ENCODE data around the gene EHHADH.

Gene EHHADH

DNA sequence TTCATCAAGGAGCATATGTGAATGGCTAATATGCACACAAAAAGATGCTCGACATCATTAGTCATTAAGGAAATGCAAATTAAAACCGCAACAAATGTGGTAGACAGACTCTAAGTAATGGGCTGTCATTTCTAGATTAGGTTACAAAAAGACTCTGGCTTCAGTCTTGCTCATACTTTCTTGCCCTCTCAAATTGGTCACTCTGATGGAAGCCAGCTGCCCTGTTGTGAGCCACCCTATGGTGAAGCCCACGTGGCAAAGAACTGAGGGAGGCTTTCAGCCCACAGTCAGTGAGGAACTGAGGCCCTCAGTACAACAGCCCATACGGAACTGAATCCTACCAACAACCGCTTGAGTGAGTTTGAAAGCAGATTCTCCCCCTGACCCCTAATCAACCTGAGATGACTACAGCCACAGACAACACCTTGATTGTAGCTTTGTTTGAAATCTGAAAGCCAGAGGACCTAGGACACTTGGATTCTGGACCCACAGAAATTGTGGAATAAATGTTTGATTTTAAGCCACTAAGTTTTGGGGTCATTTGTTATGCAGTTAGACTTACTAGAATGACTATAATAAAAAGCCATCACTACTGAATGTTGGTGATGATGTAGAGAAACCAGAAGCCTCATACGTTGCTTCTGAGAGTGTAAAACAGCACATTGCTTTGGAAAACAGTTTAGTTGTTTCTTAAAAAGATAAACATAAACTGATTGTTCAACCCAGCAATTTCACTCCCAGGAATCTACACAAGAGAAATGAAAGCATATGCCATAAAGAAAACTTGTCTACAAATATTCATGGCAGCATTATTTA, 45.7 kb downstream of the EHHADH start:
- no peaks in the 10 kb centered on the region for H3K79me1 ChIP-seq (replicated peaks; ENCODE audit: low read length, poor library complexity, severe bottlenecking)
- H4K91ac ChIP-seq (ENCODE audit: low read length) = no peak overlapping the region
- no peak overlapping the region for H2BK5ac ChIP-seq (ENCODE audit: low read depth, low read length, poor library complexity, severe bottlenecking)
- no peak overlapping the region for H3K18ac ChIP-seq (ENCODE audit: low read depth in 1 of 2, low read length in 2 of 2)
- no peaks in the 10 kb centered on the region for H3K36me3 ChIP-seq (ENCODE audit: control insufficient read depth in 1 of 2, insufficient read depth in 2 of 2, low read depth in 1 of 2, low read length in 2 of 2)
- no peak overlapping the region for H2AFZ ChIP-seq (ENCODE audit: low read depth, low read length)
- no peak overlapping the region for H3K23ac ChIP-seq (ENCODE audit: low read length in 2 of 2)
- no peak overlapping the region for H3K4me2 ChIP-seq (ENCODE audit: low read length, poor library complexity, severe bottlenecking)
- no peak overlapping the region for H3K9ac ChIP-seq (ENCODE audit: low read length)
- H3K27me3 ChIP-seq (ENCODE audit: control insufficient read depth in 1 of 2, insufficient read depth in 1 of 2, low read length in 2 of 2) = no peaks in the 10 kb centered on the region
- 80% methylated on average over 5 of the region's 6 CpGs for WGBS
- no peaks in the 10 kb centered on the region for H3K4me1 ChIP-seq (ENCODE audit: control insufficient read depth, insufficient read depth, low read depth, low read length)
- no peak overlapping the region for H3K4ac ChIP-seq (ENCODE audit: low read depth in 1 of 2, low read length in 2 of 2)
- no peak overlapping the region for H3K27ac ChIP-seq (ENCODE audit: low read length, poor library complexity, severe bottlenecking)
- H2BK120ac ChIP-seq (ENCODE audit: low read depth, low read length) = no peak overlapping the region
- no peak overlapping the region for H2BK15ac ChIP-seq (ENCODE audit: low read depth, poor library complexity, severe bottlenecking)
- peak; percentile 3 for DNase-seq
- H2BK12ac ChIP-seq (ENCODE audit: low read length in 2 of 2) = no peak overlapping the region
- H3K4me3 ChIP-seq (ENCODE audit: insufficient read depth in 1 of 2, low read depth in 1 of 2, low read length in 2 of 2) = no peak overlapping the region
- no peak overlapping the region for H4K8ac ChIP-seq (ENCODE audit: low read length)
- no peak overlapping the region for H2AK5ac ChIP-seq (ENCODE audit: low read length, severe bottlenecking)
- H3K14ac ChIP-seq (ENCODE audit: low read length in 2 of 2) = peak overlapping the region in 1 of 2 experiments; percentile 32
- H3K9me3 ChIP-seq (ENCODE audit: control insufficient read depth, low read length) = no peaks in the 10 kb centered on the region

DNA sequence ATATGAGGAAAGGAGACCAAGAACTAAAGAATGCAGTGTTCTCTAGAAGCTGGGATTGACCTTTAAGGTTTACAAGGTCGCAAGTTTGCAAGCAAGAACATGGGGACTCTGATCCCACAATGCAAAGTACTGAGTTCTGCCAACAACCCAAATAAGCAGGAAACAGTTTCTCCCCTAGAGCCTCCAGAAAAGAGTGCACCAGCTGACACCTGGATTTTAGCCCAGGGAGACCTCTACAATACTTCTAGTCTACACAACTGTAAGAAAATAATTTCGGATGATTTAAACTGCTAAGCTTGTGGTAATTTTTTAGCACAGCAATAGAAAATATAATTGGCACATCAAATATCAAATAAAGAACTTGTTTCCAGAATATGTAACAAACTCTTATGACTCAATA, 46.4 kb downstream of the EHHADH start:
- no peaks in the 10 kb centered on the region for H3K36me3 ChIP-seq (ENCODE audit: control insufficient read depth in 1 of 2, insufficient read depth in 2 of 2, low read depth in 1 of 2, low read length in 2 of 2)
- no peak overlapping the region for H4K91ac ChIP-seq (ENCODE audit: low read length)
- H2AK5ac ChIP-seq (ENCODE audit: low read length, severe bottlenecking) = no peak overlapping the region
- WGBS = 81% methylated on average over 1 of the region's 2 CpGs
- no peak overlapping the region for H2BK120ac ChIP-seq (ENCODE audit: low read depth, low read length)
- no peak overlapping the region for H3K4me2 ChIP-seq (ENCODE audit: low read length, poor library complexity, severe bottlenecking)
- H3K9me3 ChIP-seq (ENCODE audit: control insufficient read depth, low read length) = no peaks in the 10 kb centered on the region
- no peak overlapping the region for H3K18ac ChIP-seq (ENCODE audit: low read depth in 1 of 2, low read length in 2 of 2)
- no peak overlapping the region for H2BK12ac ChIP-seq (ENCODE audit: low read length in 2 of 2)
- no peak overlapping the region for H2BK15ac ChIP-seq (ENCODE audit: low read depth, poor library complexity, severe bottlenecking)
- no peak overlapping the region for H2BK5ac ChIP-seq (ENCODE audit: low read depth, low read length, poor library complexity, severe bottlenecking)
- no peaks in the 10 kb centered on the region for H3K79me1 ChIP-seq (replicated peaks; ENCODE audit: low read length, poor library complexity, severe bottlenecking)
- no peaks in the 10 kb centered on the region for H3K4me1 ChIP-seq (ENCODE audit: control insufficient read depth, insufficient read depth, low read depth, low read length)
- no peaks in the 10 kb centered on the region for H3K27me3 ChIP-seq (ENCODE audit: control insufficient read depth in 1 of 2, insufficient read depth in 1 of 2, low read length in 2 of 2)
- DNase-seq = no peak
- no peak overlapping the region for H2AFZ ChIP-seq (ENCODE audit: low read depth, low read length)
- H3K23ac ChIP-seq (ENCODE audit: low read length in 2 of 2) = no peak overlapping the region
- no peak overlapping the region for H3K27ac ChIP-seq (ENCODE audit: low read length, poor library complexity, severe bottlenecking)
- no peak overlapping the region for H3K4me3 ChIP-seq (ENCODE audit: insufficient read depth in 1 of 2, low read depth in 1 of 2, low read length in 2 of 2)
- no peak overlapping the region for H4K8ac ChIP-seq (ENCODE audit: low read length)
- H3K14ac ChIP-seq (ENCODE audit: low read length in 2 of 2) = no peak overlapping the region
- H3K4ac ChIP-seq (ENCODE audit: low read depth in 1 of 2, low read length in 2 of 2) = no peak overlapping the region
- H3K9ac ChIP-seq (ENCODE audit: low read length) = no peak overlapping the region

DNA sequence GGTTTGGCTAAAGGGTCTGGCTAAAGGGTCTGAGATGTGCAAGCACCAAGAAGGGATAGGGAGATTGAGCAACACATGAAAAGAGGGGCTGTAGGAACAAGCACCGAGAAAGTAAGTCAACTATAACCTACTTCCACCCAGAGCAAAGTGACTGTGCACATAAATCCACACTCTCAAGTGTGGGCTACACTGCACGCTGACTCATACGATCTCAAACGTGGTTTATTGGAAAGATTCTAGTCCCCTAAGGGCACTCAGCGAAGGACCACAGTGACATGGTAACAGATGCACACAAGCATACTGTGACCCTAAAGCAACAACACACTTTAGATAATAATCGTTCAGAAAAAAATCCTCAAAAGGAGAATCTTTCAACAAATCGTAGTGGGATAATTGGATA, 48.0 kb downstream of the EHHADH start:
- H3K14ac ChIP-seq (ENCODE audit: low read length in 2 of 2) = no peak overlapping the region
- H3K18ac ChIP-seq (ENCODE audit: low read depth in 1 of 2, low read length in 2 of 2) = no peak overlapping the region
- H2BK5ac ChIP-seq (ENCODE audit: low read depth, low read length, poor library complexity, severe bottlenecking) = no peak overlapping the region
- no peak overlapping the region for H2AFZ ChIP-seq (ENCODE audit: low read depth, low read length)
- no peak overlapping the region for H4K8ac ChIP-seq (ENCODE audit: low read length)
- H4K91ac ChIP-seq (ENCODE audit: low read length) = no peak overlapping the region
- H3K4me2 ChIP-seq (ENCODE audit: low read length, poor library complexity, severe bottlenecking) = no peak overlapping the region
- no peak overlapping the region for H3K23ac ChIP-seq (ENCODE audit: low read length in 2 of 2)
- no peak overlapping the region for H2BK15ac ChIP-seq (ENCODE audit: low read depth, poor library complexity, severe bottlenecking)
- H3K9me3 ChIP-seq (ENCODE audit: control insufficient read depth, low read length) = no peaks in the 10 kb centered on the region
- no peak overlapping the region for H3K9ac ChIP-seq (ENCODE audit: low read length)
- peak; percentile 10 for DNase-seq
- H3K4me3 ChIP-seq (ENCODE audit: insufficient read depth in 1 of 2, low read depth in 1 of 2, low read length in 2 of 2) = no peak overlapping the region
- no peaks in the 10 kb centered on the region for H3K4me1 ChIP-seq (ENCODE audit: control insufficient read depth, insufficient read depth, low read depth, low read length)
- no peak overlapping the region for H2BK120ac ChIP-seq (ENCODE audit: low read depth, low read length)
- no peaks in the 10 kb centered on the region for H3K79me1 ChIP-seq (replicated peaks; ENCODE audit: low read length, poor library complexity, severe bottlenecking)
- H3K4ac ChIP-seq (ENCODE audit: low read depth in 1 of 2, low read length in 2 of 2) = no peak overlapping the region
- H3K27me3 ChIP-seq (ENCODE audit: control insufficient read depth in 1 of 2, insufficient read depth in 1 of 2, low read length in 2 of 2) = no peaks in the 10 kb centered on the region
- H2BK12ac ChIP-seq (ENCODE audit: low read length in 2 of 2) = no peak overlapping the region
- H2AK5ac ChIP-seq (ENCODE audit: low read length, severe bottlenecking) = no peak overlapping the region
- H3K36me3 ChIP-seq (ENCODE audit: control insufficient read depth in 1 of 2, insufficient read depth in 2 of 2, low read depth in 1 of 2, low read length in 2 of 2) = no peaks in the 10 kb centered on the region
- H3K27ac ChIP-seq (ENCODE audit: low read length, poor library complexity, severe bottlenecking) = no peak overlapping the region
- 57% methylated on average over 7 of the region's 7 CpGs for WGBS

DNA sequence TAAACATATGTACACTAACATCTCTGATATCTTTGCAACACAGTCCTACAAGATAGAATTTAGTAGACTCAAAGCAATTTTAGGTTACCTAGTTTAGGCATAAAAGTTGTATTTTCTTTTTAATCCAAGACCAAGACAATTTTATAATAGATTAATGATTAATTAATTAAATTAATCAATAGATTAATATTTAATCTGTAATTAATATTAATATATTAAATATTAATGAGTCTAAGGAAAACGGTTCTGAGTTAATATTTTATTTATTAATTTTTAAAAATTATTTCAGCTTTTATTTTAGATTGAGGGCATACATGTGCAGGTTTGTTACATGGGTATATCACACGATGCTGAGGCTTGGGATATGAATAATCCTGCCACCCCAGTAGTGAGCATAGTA, 49.0 kb downstream of the EHHADH start:
- Histone ChIP-seq H3K23ac (ENCODE audit: low read length in 2 of 2) (no peak overlapping the region), H3K9me3 (ENCODE audit: control insufficient read depth, low read length) (no peaks in the 10 kb centered on the region), H2AFZ (ENCODE audit: low read depth, low read length) (no peak overlapping the region), H3K79me1 (replicated peaks; ENCODE audit: low read length, poor library complexity, severe bottlenecking) (no peaks in the 10 kb centered on the region), H2BK12ac (ENCODE audit: low read length in 2 of 2) (no peak overlapping the region), H3K4me3 (ENCODE audit: insufficient read depth in 1 of 2, low read depth in 1 of 2, low read length in 2 of 2) (no peak overlapping the region), H2BK5ac (ENCODE audit: low read depth, low read length, poor library complexity, severe bottlenecking) (no peak overlapping the region), H2BK120ac (ENCODE audit: low read depth, low read length) (no peak overlapping the region), H3K4me2 (ENCODE audit: low read length, poor library complexity, severe bottlenecking) (no peak overlapping the region), H3K27ac (ENCODE audit: low read length, poor library complexity, severe bottlenecking) (no peak overlapping the region), H3K18ac (ENCODE audit: low read depth in 1 of 2, low read length in 2 of 2) (no peak overlapping the region), H2BK15ac (ENCODE audit: low read depth, poor library complexity, severe bottlenecking) (no peak overlapping the region), H3K36me3 (ENCODE audit: control insufficient read depth in 1 of 2, insufficient read depth in 2 of 2, low read depth in 1 of 2, low read length in 2 of 2) (no peaks in the 10 kb centered on the region), H3K27me3 (ENCODE audit: control insufficient read depth in 1 of 2, insufficient read depth in 1 of 2, low read length in 2 of 2) (no peaks in the 10 kb centered on the region), H3K4me1 (ENCODE audit: control insufficient read depth, insufficient read depth, low read depth, low read length) (peaks cover 2% of the 10 kb centered on the region), H4K91ac (ENCODE audit: low read length) (no peak overlapping the region), H4K8ac (ENCODE audit: low read length) (no peak overlapping the region), H3K14ac (ENCODE audit: low read length in 2 of 2) (no peak overlapping the region), H2AK5ac (ENCODE audit: low read length, severe bottlenecking) (no peak overlapping the region), H3K9ac (ENCODE audit: low read length) (no peak overlapping the region), H3K4ac (ENCODE audit: low read depth in 1 of 2, low read length in 2 of 2) (no peak overlapping the region)
- no CpG with 5 or more reads among the region's 2 CpGs for WGBS
- DNase-seq = no peak

Data from mesenchymal stem cell (in vitro differentiated cells and primary cell).